HG03565 (cell line): ENCODE results near the gene C6orf52.
"Not testable (repeated sequence)": the region's sequence is repeated elsewhere in the genome, so short reads cannot be mapped to it uniquely, and the experiment has no call there.

Experiments
- ATAC-seq: cut with Tn5 transposase; IDR thresholded peaks from one replicate; pipeline ENCODE4 v1.9.1; 2021; ENCODE audit warnings: mild to moderate bottlenecking, moderate library complexity; ENCODE audit not compliant: unreplicated experiment

C6orf52 gene

GRCh38 chr6:10713962-10714361 is 19.5 kb upstream of the C6orf52 start:
- no peak for ATAC-seq

- no peak for ATAC-seq
Measured at GRCh38 chr6:10696655-10697054, 2.2 kb upstream of the C6orf52 start.

DNA sequence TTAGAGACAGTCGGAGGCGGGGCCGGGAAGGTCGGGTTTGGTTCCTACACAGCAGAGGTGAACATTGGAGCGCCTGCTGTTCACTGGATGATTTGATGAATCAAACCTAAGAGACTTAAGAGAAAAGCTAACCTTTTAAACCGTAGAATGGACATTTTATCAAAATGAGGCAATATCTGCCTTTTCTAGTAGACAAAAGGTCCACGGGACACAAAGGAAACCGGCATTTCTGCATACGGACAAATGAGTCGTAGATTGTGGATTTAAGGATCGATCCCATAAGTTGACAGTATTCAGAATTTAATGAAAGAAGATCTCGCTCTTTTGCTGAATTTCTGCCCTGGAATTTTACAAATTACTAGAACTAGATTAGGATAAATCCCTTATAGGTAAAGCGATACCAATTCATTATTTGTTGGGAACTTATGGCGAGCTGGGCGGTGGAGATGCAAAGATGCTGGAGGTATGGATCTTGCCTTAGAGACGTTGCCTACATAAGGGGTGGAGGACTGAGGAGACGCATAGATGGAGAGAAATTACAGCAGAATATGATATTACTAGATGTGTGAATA is 756 bp upstream of the C6orf52 start:
- ATAC-seq: no peak

DNA sequence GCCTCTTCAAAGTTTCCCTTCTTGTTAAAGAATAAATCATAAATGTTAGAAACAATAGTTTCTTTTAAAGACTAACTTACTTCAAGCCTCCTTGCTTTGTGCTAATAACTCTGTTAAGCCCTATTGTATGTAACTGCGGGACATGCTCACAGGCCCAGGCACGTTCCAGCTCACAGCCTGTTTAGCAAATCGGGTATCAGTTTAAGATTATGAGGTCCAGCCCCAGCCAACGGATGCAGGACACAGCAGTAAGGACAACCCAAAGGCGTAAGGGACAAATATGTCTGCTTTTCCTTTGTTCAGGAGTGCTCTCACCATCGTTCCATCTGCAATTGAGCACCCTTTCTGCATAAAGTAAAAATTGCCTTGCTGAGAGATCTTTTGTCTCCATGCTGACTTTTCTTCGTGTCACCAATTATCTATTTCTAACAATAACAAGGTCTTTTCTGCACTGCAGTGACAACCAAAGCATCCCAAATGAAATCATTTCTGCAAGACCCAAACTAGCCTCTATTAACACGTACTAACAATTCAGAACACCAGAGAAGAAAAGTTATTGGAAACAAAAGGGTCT is 1.4 kb downstream of the C6orf52 start:
- no peak for ATAC-seq

GRCh38 chr6:10690651-10691445 is 3.6 kb downstream of the C6orf52 start:
- no peak for ATAC-seq

GRCh38 chr6:10687582-10687981 is 6.8 kb downstream of the C6orf52 start:
- ATAC-seq: no peak

DNA sequence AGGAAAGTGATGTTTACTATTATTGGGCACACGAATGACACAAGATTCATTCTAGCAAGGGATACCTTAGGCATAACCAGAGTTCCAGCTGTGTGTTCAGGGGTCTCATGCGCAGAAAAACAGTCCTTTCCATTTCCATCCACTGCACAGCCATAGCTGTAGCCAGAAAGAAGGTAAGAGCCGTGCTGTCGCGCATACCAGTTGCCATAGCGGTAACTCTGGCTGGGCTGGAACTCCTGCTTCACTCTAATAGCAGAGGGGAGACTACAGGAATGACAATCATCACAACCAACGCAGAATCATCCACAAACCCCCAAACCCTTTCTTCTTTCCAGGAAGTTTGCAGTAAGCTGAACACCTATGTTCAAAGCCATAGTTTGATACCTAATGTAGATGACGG is 7.5 kb downstream of the C6orf52 start:
- ATAC-seq: no peak

- ATAC-seq: no peak
Measured at GRCh38 chr6:10685092-10685915, 9.1 kb downstream of the C6orf52 start.

DNA sequence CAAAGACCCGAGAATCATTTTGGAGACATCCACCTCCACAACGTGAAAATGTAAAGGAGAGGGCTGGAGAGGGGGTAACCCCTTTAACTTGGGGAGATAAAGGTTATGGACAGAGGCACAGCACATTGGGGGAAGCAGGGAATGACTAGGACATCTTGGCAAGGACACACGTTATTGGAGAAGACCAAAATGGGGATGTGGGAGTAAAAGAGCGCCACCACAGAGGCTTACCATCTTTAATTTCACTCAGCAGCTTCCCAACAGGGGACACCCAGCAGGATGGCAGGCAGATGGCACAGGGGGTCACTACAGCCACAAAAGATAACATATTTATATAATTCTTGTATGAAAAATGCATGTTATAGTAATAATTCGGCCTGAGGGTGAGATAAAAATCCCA is 9.8 kb downstream of the C6orf52 start:
- no peak for ATAC-seq

DNA sequence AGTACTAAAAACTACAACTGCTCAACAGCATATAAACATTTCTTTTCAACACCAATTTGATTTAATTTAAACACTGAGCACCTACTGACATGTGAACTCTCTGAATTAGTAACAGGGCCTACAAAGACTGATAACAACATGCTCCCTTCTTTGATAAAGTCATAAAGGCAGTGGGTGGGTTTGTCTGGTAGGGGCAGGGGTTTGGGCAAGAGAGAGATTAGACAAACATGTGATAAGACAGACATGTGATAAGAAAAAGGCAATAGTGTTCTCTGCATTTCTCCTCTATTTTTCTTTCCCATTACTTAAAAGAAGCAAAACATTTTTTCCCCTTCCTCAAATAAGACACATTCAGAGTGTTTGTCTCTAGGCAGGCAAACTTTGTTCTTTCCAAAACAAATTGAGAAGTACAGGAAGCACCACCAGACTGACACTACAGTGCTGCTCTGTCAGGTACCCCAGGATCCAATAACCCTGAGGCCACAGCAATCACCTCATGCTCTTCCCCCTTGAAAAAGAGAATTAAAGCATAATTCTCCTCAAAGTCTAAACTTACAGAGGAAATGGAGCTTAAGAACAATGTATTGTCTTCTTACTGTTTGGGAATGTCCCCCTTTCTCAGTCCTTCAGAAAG is 11.9 kb downstream of the C6orf52 start:
- no peak for ATAC-seq

- no peak for ATAC-seq
Measured at GRCh38 chr6:10681795-10682194, 12.6 kb downstream of the C6orf52 start.

DNA sequence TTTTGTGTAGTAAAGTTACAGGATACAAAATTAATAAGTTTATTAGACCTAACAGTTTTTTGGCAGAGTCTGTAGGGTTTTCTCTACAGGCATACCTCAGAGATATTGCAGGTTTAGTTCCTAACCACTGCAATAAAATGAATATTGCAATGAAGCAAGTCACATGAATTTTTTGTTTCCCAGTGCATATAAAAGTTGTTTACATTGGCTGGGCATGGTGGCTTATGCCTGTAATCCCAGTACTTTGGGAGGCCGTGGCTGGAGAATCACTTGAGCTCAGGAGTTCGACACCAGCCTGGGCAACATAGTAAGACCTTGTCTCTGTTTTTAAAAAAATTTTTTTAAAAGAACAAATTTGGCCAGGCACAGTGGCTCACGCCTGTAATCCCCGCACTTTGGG is 16.0 kb downstream of the C6orf52 start:
- no peak for ATAC-seq

DNA sequence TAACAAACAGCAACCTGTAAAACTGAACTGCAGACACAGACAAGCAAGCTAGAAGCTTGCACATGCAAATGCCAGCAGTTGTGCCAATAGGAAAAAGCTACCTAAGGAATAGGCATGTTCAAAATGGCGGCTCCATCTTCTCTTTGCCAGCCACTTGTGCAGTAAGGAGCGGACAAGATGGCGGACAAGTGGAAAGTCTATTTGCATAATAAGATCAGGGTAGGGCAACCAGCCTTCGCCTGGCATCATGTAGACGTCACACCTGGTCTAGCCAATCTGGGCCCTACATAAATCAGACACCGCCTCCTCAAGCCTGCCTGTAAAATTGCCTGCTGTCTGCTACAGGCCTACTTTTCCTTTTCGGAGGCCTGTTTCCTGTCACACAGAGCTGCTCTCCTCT is 18.0 kb downstream of the C6orf52 start:
- ATAC-seq: no peak

GRCh38 chr6:10668126-10668917 is 26.1 kb downstream of the C6orf52 start:
- no peak for ATAC-seq

- ATAC-seq: not testable (repeated sequence)
Measured at GRCh38 chr6:10665595-10665994, 28.8 kb downstream of the C6orf52 start.

DNA sequence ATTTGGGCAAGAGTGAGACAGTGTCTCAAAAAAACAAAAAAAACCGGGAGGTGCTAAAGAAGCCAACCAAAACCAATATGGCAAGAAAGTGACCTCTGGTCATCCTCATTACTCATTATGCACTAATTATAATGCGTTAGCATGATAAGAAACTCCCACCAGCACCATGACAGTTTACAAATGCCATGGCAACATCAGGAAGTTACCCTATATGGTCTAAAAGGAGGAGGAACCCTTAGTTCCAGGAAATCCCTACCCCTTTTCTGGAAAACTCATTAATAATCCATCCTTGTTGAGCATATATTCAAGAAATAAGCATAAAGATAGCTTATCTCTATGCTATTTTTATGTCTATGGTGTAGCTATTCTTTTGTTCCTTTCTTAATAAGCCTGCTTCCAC is 31.7 kb downstream of the C6orf52 start:
- ATAC-seq: no peak

- no peak for ATAC-seq
Measured at GRCh38 chr6:10662207-10662606, 32.2 kb downstream of the C6orf52 start.

- ATAC-seq: not testable (repeated sequence)
Measured at GRCh38 chr6:10660431-10661191, 33.8 kb downstream of the C6orf52 start.

DNA sequence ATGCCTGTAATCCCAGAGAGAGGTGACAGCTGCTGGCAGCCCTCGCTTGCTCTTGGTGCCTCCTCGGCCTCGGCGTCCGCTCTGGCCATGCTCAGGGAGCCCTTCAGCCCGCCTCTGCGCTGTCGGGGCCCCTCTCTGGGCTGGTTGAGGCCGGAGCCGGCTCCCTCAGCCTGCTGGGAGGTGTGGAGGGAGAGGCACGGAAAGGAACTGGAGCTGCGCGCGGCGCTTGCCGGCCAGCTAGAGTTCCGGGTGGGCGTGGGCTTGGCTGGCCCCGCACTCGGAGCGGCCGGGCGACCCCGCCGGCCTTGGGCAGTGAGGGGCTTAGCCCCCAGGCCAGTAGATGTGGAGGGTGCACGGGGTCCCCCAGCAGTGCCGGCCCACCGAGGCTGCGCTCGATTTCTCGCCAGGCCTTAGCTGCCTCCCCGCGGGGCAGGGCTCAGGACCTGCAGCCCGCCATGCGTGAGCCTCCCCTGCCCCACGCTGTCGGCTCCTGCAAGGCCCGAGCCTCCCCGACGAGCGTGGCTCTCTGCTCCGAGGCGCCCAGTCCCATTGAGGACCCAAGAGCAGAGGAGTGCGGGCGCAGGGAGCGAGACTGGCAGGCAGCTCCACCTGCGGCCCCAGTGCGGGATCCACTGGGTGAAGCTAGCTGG is 34.6 kb downstream of the C6orf52 start:
- ATAC-seq: no peak
